K562 (cell line): ENCODE measurements around the gene MB21D2. TPM values are rescaled to one million over a fixed set of nuclear protein-coding genes. Genes with fewer than 3 reads are reported as not detected.

Source experiments
- ATAC-seq: fragments of 200-7000 bp; cut with Tn5 transposase; 3 replicates; pipeline ENCODE4 v1.9.1; 2020; ENCODE audit warnings: moderate library complexity
- BruUV-seq: library from RNA; stranded (reverse); fragments of 400-500 nt; replicated peaks from 2 replicates; lab custom pipeline; 2021; lab: Mats Ljungman, UMichigan
- CTCF ChIA-PET: fragments of 300-600 bp; formaldehyde crosslinking; extraction: SDS; loops from one replicate; lab custom pipeline; 2021; ENCODE audit warnings: low intra/inter-chr PET ratio; lab: Yijun Ruan, JAX
- POLR2A ChIA-PET: fragments of 300-600, 350-650 bp; sonication (Branson Sonifier 250); formaldehyde crosslinking; extraction: SDS; loops from one replicate; lab custom pipeline; 2021; ENCODE audit warnings: antibody characterized with exemption, inconsistent platforms; lab: Yijun Ruan, JAX
- DNase-seq, 4 experiments: peaks; one replicate each; pipeline versions ENCODE4 v3.0.0 to v3.0.0-alpha.2; 2011 to 2018; ENCODE audit warnings: low spot score in 3 of 4, mixed read lengths in 3 of 4; ENCODE audit errors: extremely low read depth in 1 of 4
- FAIRE-seq: peaks from 2 replicates; lab custom pipeline; 2011; peaks lifted over from hg19 to GRCh38; lab: Jason Lieb, UNC
- H2AFZ ChIP-seq: 2 replicates; pipeline ENCODE4 v1.6.0; 2011; ENCODE audit warnings: low read depth, low read length, control low read depth, inconsistent platforms
- H3K27ac ChIP-seq: fragments of 200-600 bp; 3 replicates; pipeline ENCODE4 v1.8.0; 2011; ENCODE audit warnings: low read depth, mild to moderate bottlenecking, control low read depth, inconsistent platforms, low read length, moderate library complexity, mixed read lengths; ENCODE audit errors: extremely low read depth
- H3K27me3 ChIP-seq, 2 experiments: fragments of 300-600 bp in 1 of 2; 2 replicates in 1 of 2; 3 replicates in 1 of 2; pipeline versions ENCODE4 v1.6.0 to v1.8.0; 2011; ENCODE audit warnings: inconsistent platforms in 2 of 2, low read length in 2 of 2, mild to moderate bottlenecking in 1 of 2, mixed read lengths in 1 of 2, moderate library complexity in 1 of 2; ENCODE audit not compliant: control insufficient read depth in 2 of 2, insufficient read depth in 2 of 2
- H3K36me3 ChIP-seq: fragments of 300-600 bp; 3 replicates; pipeline ENCODE4 v1.8.0; 2011; ENCODE audit warnings: mild to moderate bottlenecking, low read length, inconsistent platforms; ENCODE audit not compliant: control insufficient read depth, insufficient read depth
- H3K4me1 ChIP-seq, 2 experiments: fragments of 200-600 bp in 1 of 2; replicated peaks in 1 of 2; 2 replicates in 1 of 2; 3 replicates in 1 of 2; pipeline versions ENCODE4 v1.5.1 to v1.8.0; 2011; ENCODE audit warnings: inconsistent platforms in 2 of 2, low read length in 2 of 2, mild to moderate bottlenecking in 1 of 2, mixed read lengths in 1 of 2, moderate library complexity in 1 of 2; ENCODE audit not compliant: control insufficient read depth in 2 of 2, insufficient read depth in 2 of 2
- H3K4me2 ChIP-seq: 2 replicates; pipeline ENCODE4 v1.6.1; 2011; ENCODE audit warnings: low read length, control low read depth, inconsistent platforms, mixed read lengths; ENCODE audit not compliant: insufficient read depth
- H3K4me3 ChIP-seq: fragments of 200-600 bp; sonication (generic), shearing (Covaris generic); 2 replicates; pipeline ENCODE4 v1.5.1; 2016; ENCODE audit warnings: control low read depth, inconsistent platforms
- H3K79me2 ChIP-seq: fragments of 200-600 bp; 3 replicates; pipeline ENCODE4 v1.8.0; 2011; ENCODE audit warnings: low read length, inconsistent platforms; ENCODE audit not compliant: control insufficient read depth, insufficient read depth
- H3K9ac ChIP-seq, 2 experiments: 2 replicates each; pipeline versions ENCODE4 v1.6.0 to v1.6.1; 2011; ENCODE audit warnings: low read depth in 2 of 2, low read length in 2 of 2, control low read depth in 1 of 2, inconsistent platforms in 1 of 2, mild to moderate bottlenecking in 1 of 2, mixed read lengths in 1 of 2; ENCODE audit not compliant: insufficient read depth in 1 of 2
- H3K9me1 ChIP-seq: one replicate; pipeline ENCODE4 v1.6.0; 2011; ENCODE audit warnings: inconsistent platforms, mild to moderate bottlenecking, low read length, moderate library complexity; ENCODE audit not compliant: control insufficient read depth, insufficient read depth
- H3K9me3 ChIP-seq: replicated peaks from 2 replicates; pipeline ENCODE4 v1.5.1; 2011; ENCODE audit warnings: low read depth, low read length, inconsistent platforms; ENCODE audit not compliant: control insufficient read depth, insufficient read depth
- H4K20me1 ChIP-seq: replicated peaks from 2 replicates; pipeline ENCODE4 v1.6.1; 2011; ENCODE audit warnings: low read length, inconsistent platforms, mixed read lengths; ENCODE audit not compliant: control insufficient read depth, insufficient read depth
- BHLHE40 ChIP-seq: IDR thresholded peaks from 2 replicates; pipeline ENCODE4 v1.6.1; 2011; ENCODE audit warnings: low read length, improper control_type of control experiment
- EP400 ChIP-seq: fragments of 450-650 bp; IDR thresholded peaks from 2 replicates; pipeline ENCODE4 v1.6.1; 2017; ENCODE audit warnings: antibody characterized with exemption, mild to moderate bottlenecking, moderate library complexity
- ESRRB ChIP-seq: fragments of 250-450 bp; sonication (Bioruptor Pico); IDR thresholded peaks from 2 replicates; pipeline ENCODE4 v1.5.0; 2020; ENCODE audit warnings: mild to moderate bottlenecking, moderate library complexity, borderline replicate concordance
- KDM4B ChIP-seq, 2 experiments: fragments of 450-650 bp in 1 of 2; sonication (generic) in 1 of 2; IDR thresholded peaks; 2 replicates each; pipeline ENCODE4 v1.6.1; 2016 to 2017; ENCODE audit warnings: borderline replicate concordance in 2 of 2, antibody characterized with exemption in 1 of 2, low read depth in 1 of 2, mild to moderate bottlenecking in 1 of 2
- NCOR1 ChIP-seq: fragments of 450-650 bp; IDR thresholded peaks from 2 replicates; pipeline ENCODE4 v1.6.1; 2016; ENCODE audit warnings: mild to moderate bottlenecking, moderate library complexity
- NFATC3 ChIP-seq: fragments of 450-650 bp; IDR thresholded peaks from 2 replicates; pipeline ENCODE4 v1.6.1; 2017; ENCODE audit warnings: mild to moderate bottlenecking
- PHB2 ChIP-seq: fragments of 450-650 bp; IDR thresholded peaks from 2 replicates; pipeline ENCODE4 v1.6.1; 2017; ENCODE audit warnings: low read depth
- SNIP1 ChIP-seq: fragments of 450-650 bp; IDR thresholded peaks from 2 replicates; pipeline ENCODE4 v1.7.1; 2017; ENCODE audit warnings: low read depth, mild to moderate bottlenecking
- TOE1 ChIP-seq, 2 experiments: fragments of 450-650 bp in 1 of 2; sonication (generic) in 1 of 2; formaldehyde crosslinking in 1 of 2; IDR thresholded peaks; 2 replicates each; pipeline versions ENCODE4 v1.7.1 to v1.8.0; 2016 to 2022; ENCODE audit warnings: borderline replicate concordance in 2 of 2, mild to moderate bottlenecking in 2 of 2, antibody characterized with exemption in 1 of 2, inconsistent platforms in 1 of 2, low read depth in 1 of 2, missing genetic modification reagents in 1 of 2, moderate library complexity in 1 of 2
- ZNF140 ChIP-seq: fragments of 250-450 bp; sonication (Bioruptor Pico); IDR thresholded peaks from 2 replicates; pipeline ENCODE4 v1.8.0; 2021; ENCODE audit warnings: moderate library complexity, mild to moderate bottlenecking, inconsistent platforms
- ZNF143 ChIP-seq: sonication (generic); formaldehyde crosslinking; IDR thresholded peaks from 2 replicates; pipeline ENCODE4 v1.9.0; 2022; ENCODE audit warnings: mild to moderate bottlenecking, missing genetic modification reagents
- ZSCAN29 ChIP-seq: fragments of 450-650 bp; IDR thresholded peaks from 2 replicates; pipeline ENCODE4 v1.6.1; 2017
- WGBS: fragments of 100-300 bp; shearing (Covaris generic); methylation state at CpG from one replicate; pipeline ENCODE4 v1.1.6; 2016; ENCODE audit warnings: low coverage, mixed read lengths; ENCODE audit not compliant: insufficient coverage; ENCODE audit errors: missing lambda C conversion rate; 5-methylcytosine and 5-hydroxymethylcytosine counted together
- in situ Hi-C: fragments of 300-500 bp; cut with MboI; formaldehyde crosslinking; loops from 4 replicates; pipeline ENCODE4 v1.15.0; 2018; ENCODE audit warnings: inconsistent platforms, mixed read lengths
- intact Hi-C: fragments of 100-400 bp; cut with micrococcal nuclease; formaldehyde crosslinking; loops from 2 replicates; pipeline ENCODE4 v1.14.2; 2022
- polyA plus RNA-seq, 8 experiments: library from polyadenylated mRNA; depleted of rRNA in 4 of 8; stranded (reverse) in 5 of 8; unstranded in 3 of 8; fragments of >200 nt; fragmentation: Nextera tagmentation in 2 of 8; fragmentation: Illumina TruSeq in 1 of 8; extraction: Ambion mirVana in 2 of 8; extraction: Trizol in 1 of 8; gene quantifications; 2 replicates each; pipeline versions ENCODE4 v1.2.1 to v1.2.3, GENCODE V29; 2011 to 2014; ENCODE audit warnings: inconsistent platforms in 1 of 8, missing spikeins in 1 of 8
- total RNA-seq, 7 experiments: library from RNA; depleted of rRNA in 6 of 7; stranded (reverse); fragments of >200 nt in 6 of 7; fragmentation: Illumina TruSeq in 2 of 7; extraction: Trizol in 2 of 7; gene quantifications; 2 replicates each; pipeline versions ENCODE4 v1.2.1 to v1.2.3, GENCODE V29; 2011 to 2021; ENCODE audit warnings: low replicate concordance in 1 of 7
- TF ChIP-seq, protein P1 (sequence below): fragments of 450-650 bp; IDR thresholded peaks from 2 replicates; pipeline ENCODE4 v1.7.1; 2018; ENCODE audit warnings: mild to moderate bottlenecking, low read depth; ENCODE audit not compliant: partially characterized antibody

The MB21D2 gene
- total and polyA plus RNA-seq, 9 of the 15 experiments (the other 6 are each of a cell fraction or from before 2014, with no cell fraction given) = 0.01 TPM; not detected in 8

GRCh38 chr3:192916371-192917027, 1.2 kb downstream of the MB21D2 start:
- H2AFZ ChIP-seq = no peak overlapping the region
- H3K27me3 ChIP-seq = peaks cover 14 to 29% of the 10 kb centered on the region in 2 experiments; a peak in 4 of 5 replicates
- WGBS = 16% methylated on average over 33 of the region's 35 CpGs
- H4K20me1 ChIP-seq = no peaks in the 10 kb centered on the region
- no peak overlapping the region for H3K4me2 ChIP-seq
- no peak for FAIRE-seq
- H3K9me3 ChIP-seq = no peaks in the 10 kb centered on the region
- POLR2A ChIA-PET = no interaction called here
- intact Hi-C loops = no loop called here
- peaks cover 0 to 3% of the 10 kb centered on the region in 2 experiments; a peak in 2 of 5 replicates for H3K4me1 ChIP-seq
- H3K4me3 ChIP-seq = no peak overlapping the region
- H3K9ac ChIP-seq = no peak overlapping the region
- ATAC-seq = no peak
- no peaks in the 10 kb centered on the region for H3K79me2 ChIP-seq
- no peak for TF ChIP-seq ESRRB (CRISPR knock-in tag)
- no peak for TF ChIP-seq ZNF143
- TF ChIP-seq KDM4B (IDR thresholded peaks at IDR 0.05; ENCODE audit: borderline replicate concordance in 2 of 2, low read depth in 1 of 2) = no peak
- no peak for TF ChIP-seq NFATC3
- TF ChIP-seq NCOR1 = no peak
- TF ChIP-seq ZSCAN29 = no peak
- TF ChIP-seq, protein P1, sequence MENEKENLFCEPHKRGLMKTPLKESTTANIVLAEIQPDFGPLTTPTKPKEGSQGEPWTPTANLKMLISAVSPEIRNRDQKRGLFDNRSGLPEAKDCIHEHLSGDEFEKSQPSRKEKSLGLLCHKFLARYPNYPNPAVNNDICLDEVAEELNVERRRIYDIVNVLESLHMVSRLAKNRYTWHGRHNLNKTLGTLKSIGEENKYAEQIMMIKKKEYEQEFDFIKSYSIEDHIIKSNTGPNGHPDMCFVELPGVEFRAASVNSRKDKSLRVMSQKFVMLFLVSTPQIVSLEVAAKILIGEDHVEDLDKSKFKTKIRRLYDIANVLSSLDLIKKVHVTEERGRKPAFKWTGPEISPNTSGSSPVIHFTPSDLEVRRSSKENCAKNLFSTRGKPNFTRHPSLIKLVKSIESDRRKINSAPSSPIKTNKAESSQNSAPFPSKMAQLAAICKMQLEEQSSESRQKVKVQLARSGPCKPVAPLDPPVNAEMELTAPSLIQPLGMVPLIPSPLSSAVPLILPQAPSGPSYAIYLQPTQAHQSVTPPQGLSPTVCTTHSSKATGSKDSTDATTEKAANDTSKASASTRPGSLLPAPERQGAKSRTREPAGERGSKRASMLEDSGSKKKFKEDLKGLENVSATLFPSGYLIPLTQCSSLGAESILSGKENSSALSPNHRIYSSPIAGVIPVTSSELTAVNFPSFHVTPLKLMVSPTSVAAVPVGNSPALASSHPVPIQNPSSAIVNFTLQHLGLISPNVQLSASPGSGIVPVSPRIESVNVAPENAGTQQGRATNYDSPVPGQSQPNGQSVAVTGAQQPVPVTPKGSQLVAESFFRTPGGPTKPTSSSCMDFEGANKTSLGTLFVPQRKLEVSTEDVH = no peak
- no peak for TF ChIP-seq ZNF140
- no peak for TF ChIP-seq TOE1 (IDR thresholded peaks at IDR 0.05; ENCODE audit: borderline replicate concordance)
- no peak for TF ChIP-seq TOE1 (CRISPR knock-in tag; IDR thresholded peaks at IDR 0.05; ENCODE audit: borderline replicate concordance, low read depth)
- TF ChIP-seq SNIP1 = no peak
- TF ChIP-seq PHB2 = no peak
- no peak for TF ChIP-seq EP400
- TF ChIP-seq BHLHE40 = no peak
- TF ChIP-seq, all 486 proteins: peak for 0
- no TSS peak for BruUV-seq
- Histone ChIP-seq H3K36me3 (no peaks in the 10 kb centered on the region), H3K9me1 (no peaks in the 10 kb centered on the region), H3K27ac (no peak overlapping the region)
- CTCF ChIA-PET = no interaction called here
- in situ Hi-C loops = no loop called here
- DNase-seq = no peak
